PFSK-1 (cell line): Measurements from ENCODE around the gene MYOF.

Experiments
- FOXP2 ChIP-seq: optimal IDR thresholded peaks from 2 replicates; pipeline ENCODE3; 2011; ENCODE audit warnings: borderline replicate concordance, control low read depth, inconsistent platforms; ENCODE audit not compliant: insufficient read depth; ENCODE audit errors: extremely low read length, extremely low read depth
- POLR2AphosphoS5 ChIP-seq: IDR thresholded peaks from 2 replicates; pipeline ENCODE4 v1.6.1; 2012; ENCODE audit warnings: low read depth, mild to moderate bottlenecking, control low read depth, low read length, moderate library complexity
- REST ChIP-seq, 2 experiments: IDR thresholded peaks; 2 replicates each; pipeline versions ENCODE4 v1.6.1 to v1.8.0; 2011 to 2012; ENCODE audit warnings: low read depth in 2 of 2, low read length in 2 of 2, control low read depth in 1 of 2, inconsistent platforms in 1 of 2, mild to moderate bottlenecking in 1 of 2, moderate library complexity in 1 of 2; ENCODE audit not compliant: insufficient read depth in 1 of 2
- SIN3A ChIP-seq: IDR thresholded peaks from 2 replicates; pipeline ENCODE4 v1.6.1; 2012; ENCODE audit warnings: mild to moderate bottlenecking, low read length, moderate library complexity, borderline replicate concordance; ENCODE audit not compliant: insufficient read depth
- TAF1 ChIP-seq: IDR thresholded peaks from 2 replicates; pipeline ENCODE4 v1.6.1; 2012; ENCODE audit warnings: low read length, control low read depth, borderline replicate concordance; ENCODE audit not compliant: insufficient read depth

Gene MYOF

DNA sequence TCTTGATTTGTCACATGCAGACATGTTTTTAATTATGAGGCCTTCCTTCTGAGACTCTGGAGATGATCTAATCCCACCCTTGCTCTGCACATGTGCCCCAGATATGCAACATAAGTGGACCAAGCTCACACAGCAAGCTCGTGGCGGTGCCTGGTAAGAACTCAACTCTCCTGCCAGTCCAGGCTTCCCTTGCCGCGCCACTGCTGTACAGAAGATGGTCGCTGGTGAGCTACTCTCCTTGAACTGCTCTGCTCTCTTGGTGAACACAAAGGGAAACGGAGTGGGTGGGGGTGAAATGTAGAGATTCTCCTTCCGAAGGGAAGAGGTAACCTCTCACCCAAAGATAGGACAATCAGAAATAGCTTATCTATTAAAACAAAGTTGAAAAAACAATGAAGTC lies 25.7 kb downstream of the MYOF start:
- no peak for TF ChIP-seq TAF1
- no peak for TF ChIP-seq SIN3A
- no peak for TF ChIP-seq POLR2AphosphoS5

- TF ChIP-seq SIN3A, result no peak
Observed at GRCh38 chr10:93454736-93455135, 27.4 kb downstream of the MYOF start.

- TF ChIP-seq FOXP2 (no peak), TAF1 (no peak), POLR2AphosphoS5 (no peak), REST (IDR thresholded peaks at IDR 0.05; ENCODE audit: insufficient read depth in 1 of 2, low read depth in 2 of 2, low read length in 2 of 2) (no peak), SIN3A (no peak)
Observed at GRCh38 chr10:93454146-93454545, 28.0 kb downstream of the MYOF start.

- no peak for TF ChIP-seq REST (IDR thresholded peaks at IDR 0.05; ENCODE audit: insufficient read depth in 1 of 2, low read depth in 2 of 2, low read length in 2 of 2)
- no peak for TF ChIP-seq FOXP2
- TF ChIP-seq POLR2AphosphoS5, result no peak
- TF ChIP-seq TAF1, result no peak
- TF ChIP-seq SIN3A, result no peak
Observed at GRCh38 chr10:93452143-93452542, 30.0 kb downstream of the MYOF start.

- no peak for TF ChIP-seq FOXP2
- TF ChIP-seq POLR2AphosphoS5, result no peak
- no peak for TF ChIP-seq REST (IDR thresholded peaks at IDR 0.05; ENCODE audit: insufficient read depth in 1 of 2, low read depth in 2 of 2, low read length in 2 of 2)
- TF ChIP-seq SIN3A, result no peak
- no peak for TF ChIP-seq TAF1
Observed at GRCh38 chr10:93451244-93451947, 30.7 kb downstream of the MYOF start.

DNA sequence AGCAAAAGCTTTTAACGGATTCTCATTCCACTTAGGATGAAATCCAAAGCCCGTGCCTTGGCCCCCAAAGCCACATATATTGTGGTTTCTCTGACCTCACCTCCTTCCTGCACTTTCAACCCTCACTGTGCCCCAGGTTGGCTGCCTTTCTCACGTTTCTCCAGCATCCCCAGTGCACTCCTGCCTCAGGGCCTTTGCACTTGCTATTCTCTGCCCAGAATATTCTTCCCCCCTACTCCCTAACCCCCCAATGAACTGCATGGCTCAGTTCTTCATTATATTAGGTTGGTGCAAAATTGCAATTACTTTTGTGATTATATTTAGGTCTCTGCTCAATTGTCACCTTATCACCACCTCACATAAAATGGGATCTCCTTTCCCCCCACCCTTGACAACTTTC lies 34.2 kb downstream of the MYOF start:
- TF ChIP-seq REST (IDR thresholded peaks at IDR 0.05; ENCODE audit: insufficient read depth in 1 of 2, low read depth in 2 of 2, low read length in 2 of 2) (no peak), SIN3A (no peak), TAF1 (no peak), FOXP2 (no peak), POLR2AphosphoS5 (no peak)
